NCI-H128 (cell line): ENCODE measurements around the gene NINL.
"Not testable (repeated sequence)": the region's sequence is repeated elsewhere in the genome, so short reads cannot be mapped to it uniquely, and the experiment has no call there.

ENCODE experiments used
- DNase-seq: peaks from one replicate; lab custom pipeline; 2025; ENCODE audit not compliant: unreplicated experiment; lab: John Stamatoyannopoulos, UW

NINL gene

GRCh38 chr20:25584905-25585704 is at the start of gene NINL:
Gene NINL (minus strand): TSS chr20:25585531. CDS start chr20:25526587, 58,944 bp downstream.
- peak; percentile 45 for DNase-seq

- DNase-seq, result no peak
Measured at GRCh38 chr20:25632940-25633790, 47.8 kb upstream of the NINL start.

- not testable (repeated sequence) for DNase-seq
Measured at GRCh38 chr20:25630615-25631014, 45.3 kb upstream of the NINL start.

DNA sequence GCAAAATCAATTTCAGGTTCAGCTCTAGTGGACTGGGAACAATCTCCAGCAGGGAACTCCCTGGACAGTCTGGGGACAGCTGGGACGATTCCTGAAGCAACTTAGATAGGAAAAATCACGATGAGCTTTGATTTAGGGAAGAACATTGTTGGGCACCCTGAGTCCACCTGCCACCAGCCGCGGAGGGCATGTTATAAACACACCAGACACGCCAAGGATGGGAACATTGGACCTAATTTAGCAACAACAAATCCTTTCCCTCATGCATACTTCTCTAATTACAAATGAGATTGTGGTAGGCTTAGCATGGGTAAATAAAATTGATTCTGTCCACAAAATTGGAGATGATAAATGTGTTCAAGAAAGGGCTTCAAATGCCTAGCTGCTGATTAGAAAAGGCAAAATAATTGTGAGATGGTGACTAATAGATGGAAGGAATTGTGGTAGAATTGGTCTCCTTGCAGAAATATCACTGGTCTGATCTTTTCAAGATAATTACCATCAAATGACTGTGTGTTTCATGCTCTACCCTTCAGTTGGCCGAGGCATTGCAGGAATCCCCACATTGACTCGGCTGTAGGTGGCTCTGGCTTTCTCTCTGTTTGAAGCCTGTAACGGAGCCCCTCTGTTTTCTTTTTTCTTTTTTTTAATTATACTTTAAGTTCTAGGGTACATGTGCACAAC is 44.6 kb upstream of the NINL start:
- DNase-seq, result no peak

GRCh38 chr20:25626779-25627178 is 41.4 kb upstream of the NINL start:
- DNase-seq, result no peak

DNA sequence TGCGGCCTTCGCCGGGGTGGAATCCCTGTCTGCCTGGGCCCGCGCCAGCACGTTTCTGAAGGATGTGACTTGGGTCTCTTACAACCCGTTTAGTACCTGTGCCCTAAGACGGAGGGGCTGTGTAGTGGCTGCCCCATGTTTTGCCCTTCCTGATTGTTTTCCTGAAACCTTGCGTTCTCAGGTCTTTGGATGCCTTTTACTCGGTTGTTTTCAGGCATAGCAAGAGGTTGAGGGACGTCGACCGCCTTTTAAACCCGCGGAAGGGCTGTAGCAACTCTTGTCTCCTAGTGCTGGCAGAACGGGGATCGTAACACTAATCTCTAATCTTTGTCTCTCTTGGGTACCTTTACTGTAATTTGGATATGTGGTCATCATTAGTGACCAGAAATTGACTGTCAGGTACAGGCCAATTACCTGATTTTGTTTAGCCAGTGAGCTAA is 39.2 kb upstream of the NINL start:
- no peak for DNase-seq

- peak; percentile 99 for DNase-seq
Measured at GRCh38 chr20:25623736-25624499, 38.6 kb upstream of the NINL start, which contains the start of gene NANP. Gene NANP (minus strand): TSS chr20:25624014. CDS start chr20:25623948, 66 bp downstream.

GRCh38 chr20:25623225-25623735 is 37.9 kb upstream of the NINL start:
- peak; percentile 55 for DNase-seq

DNA sequence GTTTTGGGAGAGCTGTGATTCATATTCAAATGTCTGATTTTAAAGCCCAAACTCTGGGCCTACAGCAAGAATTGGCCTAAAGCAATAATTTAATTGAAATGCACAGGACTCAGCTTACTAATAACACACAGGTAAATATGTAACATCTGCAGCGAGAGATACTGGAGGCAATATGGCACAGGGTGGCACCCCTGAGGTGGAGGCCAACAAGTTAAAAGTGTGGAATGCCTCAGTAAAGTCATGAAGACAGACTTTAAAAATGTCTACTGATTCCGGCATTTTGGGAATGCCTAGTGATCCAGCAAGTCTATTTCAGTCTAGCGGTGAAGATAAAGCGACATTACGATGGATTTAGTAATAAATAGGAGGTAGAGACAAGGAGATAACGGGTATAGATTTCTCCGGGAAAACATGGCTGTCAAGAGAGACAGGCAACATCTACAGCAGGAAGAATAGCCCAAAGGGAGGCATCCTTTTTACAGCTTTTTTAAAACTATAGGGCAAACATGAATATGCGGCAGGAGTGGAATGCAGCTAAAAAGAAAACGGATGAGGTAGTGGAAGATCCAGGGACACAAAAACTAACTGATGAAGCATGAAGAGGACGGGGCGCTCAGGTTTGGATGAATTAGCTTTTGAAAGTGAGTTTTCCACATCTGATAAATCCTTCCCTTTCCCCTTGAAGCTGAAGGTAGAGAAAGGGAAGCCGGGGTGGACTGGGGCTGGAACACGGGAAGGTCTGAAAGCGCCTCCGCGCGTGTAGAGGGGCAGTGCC is 37.3 kb upstream of the NINL start:
- no peak for DNase-seq

DNA sequence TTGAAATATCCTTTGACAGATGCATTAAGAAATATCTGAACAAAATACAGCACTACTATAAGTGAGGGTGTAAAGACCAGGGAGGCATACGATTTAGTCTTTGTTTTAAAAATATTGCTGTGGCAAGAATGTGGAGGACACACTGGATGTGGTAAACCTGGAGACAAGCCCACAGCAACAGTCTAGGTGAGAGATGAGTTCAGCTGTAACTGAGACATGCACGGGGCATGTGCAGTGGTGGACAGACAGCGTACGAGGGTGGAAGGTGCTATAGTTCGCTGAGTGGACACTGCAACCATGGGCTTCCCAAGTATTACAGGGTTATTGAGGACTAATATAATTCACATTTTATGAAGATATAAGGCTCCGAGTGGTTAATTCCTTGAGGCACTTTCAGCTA is 36.7 kb upstream of the NINL start:
- DNase-seq, result no peak

GRCh38 chr20:25619514-25619913 is 34.2 kb upstream of the NINL start:
- no peak for DNase-seq

GRCh38 chr20:25608774-25609173 is 23.4 kb upstream of the NINL start:
- no peak for DNase-seq

GRCh38 chr20:25606094-25606695 is 20.9 kb upstream of the NINL start:
- no peak for DNase-seq

GRCh38 chr20:25605148-25605547 is 19.8 kb upstream of the NINL start:
- DNase-seq, result no peak

- no peak for DNase-seq
Measured at GRCh38 chr20:25604611-25605010, 19.3 kb upstream of the NINL start.

GRCh38 chr20:25602914-25603309 is 17.6 kb upstream of the NINL start:
- DNase-seq, result not testable (repeated sequence)

DNA sequence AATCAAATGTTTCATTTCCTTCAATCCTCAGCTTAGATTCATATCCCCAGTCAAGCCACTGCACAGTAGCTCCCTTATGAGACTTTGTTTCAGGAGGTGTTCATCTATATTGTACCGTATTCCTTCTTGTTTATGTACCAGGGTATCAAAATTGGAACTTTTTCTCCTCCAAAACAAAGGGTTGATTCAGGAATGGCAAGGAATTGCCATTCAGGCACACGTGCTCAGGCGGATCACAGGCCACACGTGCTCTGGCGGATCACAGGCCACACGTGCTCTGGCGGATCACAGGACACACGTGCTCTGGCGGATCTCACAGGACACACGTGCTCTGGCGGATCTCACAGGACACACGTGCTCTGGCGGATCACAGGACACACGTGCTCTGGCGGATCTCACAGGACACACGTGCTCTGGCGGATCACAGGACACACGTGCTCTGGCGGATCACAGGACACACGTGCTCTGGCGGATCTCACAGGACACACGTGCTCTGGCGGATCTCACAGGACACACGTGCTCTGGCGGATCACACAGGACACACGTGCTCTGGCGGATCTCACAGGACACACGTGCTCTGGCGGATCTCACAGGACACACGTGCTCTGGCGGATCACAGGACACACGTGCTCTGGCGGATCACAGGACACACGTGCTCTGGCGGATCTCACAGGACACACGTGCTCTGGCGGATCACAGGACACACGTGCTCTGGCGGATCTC is 17.0 kb upstream of the NINL start:
- not testable (repeated sequence) for DNase-seq

DNA sequence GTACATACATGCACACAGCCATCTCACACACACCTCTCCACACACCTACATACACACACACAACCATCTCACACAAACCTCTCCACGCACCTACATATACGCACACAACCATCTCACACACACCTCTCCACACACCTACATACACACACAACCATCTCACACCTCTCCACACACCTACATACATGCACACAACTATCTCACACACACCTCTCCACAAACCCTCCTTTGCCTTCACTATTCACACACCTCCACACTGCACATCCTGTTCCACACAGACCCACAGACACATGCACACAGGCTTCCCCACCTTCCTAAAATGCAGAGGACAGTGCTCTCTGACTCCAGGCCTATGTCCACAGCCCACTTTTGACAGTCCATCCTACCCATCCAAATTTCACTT is 16.3 kb upstream of the NINL start:
- no peak for DNase-seq

DNA sequence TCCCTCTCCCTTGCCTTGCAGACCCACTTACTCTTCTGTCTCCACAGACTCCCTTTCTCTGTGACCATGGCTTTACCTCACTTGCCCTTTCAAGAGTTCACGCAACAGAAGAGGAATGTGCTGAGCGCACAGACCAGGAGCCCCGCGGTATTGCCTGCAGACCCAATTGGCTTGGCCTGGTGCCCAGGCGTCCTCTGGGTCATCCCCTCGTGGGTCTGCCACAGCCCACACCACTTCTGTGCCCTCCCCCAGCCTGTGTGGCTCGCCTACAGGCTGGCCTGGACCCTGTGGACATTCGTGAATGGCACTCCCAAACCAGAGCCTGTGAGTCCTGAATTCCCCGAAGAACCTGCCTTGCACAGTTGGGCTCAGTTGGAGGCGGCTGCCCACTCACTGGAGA is 15.3 kb upstream of the NINL start:
- no peak for DNase-seq
